VCaP (cell line): ENCODE data around the gene UGT3A1.

Experiments used
- H3K27ac ChIP-seq: fragments of 450-650 bp; 2 replicates; pipeline ENCODE4 v1.5.1; 2017
- TF ChIP-seq, protein P1 (sequence below): fragments of 450-650 bp; conservative IDR thresholded peaks from 2 replicates; pipeline ENCODE4 v1.5.1; 2017; ENCODE audit warnings: mild to moderate bottlenecking, moderate library complexity

The UGT3A1 gene

DNA sequence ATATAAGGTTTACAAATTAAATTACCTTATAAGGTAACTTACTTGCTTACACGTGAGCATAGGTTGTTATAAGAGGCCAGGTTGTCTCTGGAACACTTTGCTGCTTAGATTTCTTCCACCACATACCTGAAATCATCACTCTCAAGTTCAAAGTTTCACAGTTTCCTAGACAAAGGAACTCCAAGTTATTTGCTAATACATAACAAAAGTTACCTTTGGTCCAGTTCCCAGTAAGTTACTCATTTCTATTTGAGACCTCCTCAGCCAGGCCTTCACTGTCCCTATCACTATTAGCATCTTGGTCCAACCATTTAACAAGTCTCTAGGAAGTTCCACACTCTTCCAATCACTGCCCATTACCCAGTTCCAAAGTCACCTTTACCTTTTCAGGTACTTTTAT is 18.5 kb upstream of the UGT3A1 start:
- no peak overlapping the region for H3K27ac ChIP-seq
- TF ChIP-seq, protein P1, sequence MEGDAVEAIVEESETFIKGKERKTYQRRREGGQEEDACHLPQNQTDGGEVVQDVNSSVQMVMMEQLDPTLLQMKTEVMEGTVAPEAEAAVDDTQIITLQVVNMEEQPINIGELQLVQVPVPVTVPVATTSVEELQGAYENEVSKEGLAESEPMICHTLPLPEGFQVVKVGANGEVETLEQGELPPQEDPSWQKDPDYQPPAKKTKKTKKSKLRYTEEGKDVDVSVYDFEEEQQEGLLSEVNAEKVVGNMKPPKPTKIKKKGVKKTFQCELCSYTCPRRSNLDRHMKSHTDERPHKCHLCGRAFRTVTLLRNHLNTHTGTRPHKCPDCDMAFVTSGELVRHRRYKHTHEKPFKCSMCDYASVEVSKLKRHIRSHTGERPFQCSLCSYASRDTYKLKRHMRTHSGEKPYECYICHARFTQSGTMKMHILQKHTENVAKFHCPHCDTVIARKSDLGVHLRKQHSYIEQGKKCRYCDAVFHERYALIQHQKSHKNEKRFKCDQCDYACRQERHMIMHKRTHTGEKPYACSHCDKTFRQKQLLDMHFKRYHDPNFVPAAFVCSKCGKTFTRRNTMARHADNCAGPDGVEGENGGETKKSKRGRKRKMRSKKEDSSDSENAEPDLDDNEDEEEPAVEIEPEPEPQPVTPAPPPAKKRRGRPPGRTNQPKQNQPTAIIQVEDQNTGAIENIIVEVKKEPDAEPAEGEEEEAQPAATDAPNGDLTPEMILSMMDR: no peak

- TF ChIP-seq, protein P1: no peak
- H3K27ac ChIP-seq: no peak overlapping the region
Measured at GRCh38 chr5:36007366-36007765, 16.2 kb upstream of the UGT3A1 start.

DNA sequence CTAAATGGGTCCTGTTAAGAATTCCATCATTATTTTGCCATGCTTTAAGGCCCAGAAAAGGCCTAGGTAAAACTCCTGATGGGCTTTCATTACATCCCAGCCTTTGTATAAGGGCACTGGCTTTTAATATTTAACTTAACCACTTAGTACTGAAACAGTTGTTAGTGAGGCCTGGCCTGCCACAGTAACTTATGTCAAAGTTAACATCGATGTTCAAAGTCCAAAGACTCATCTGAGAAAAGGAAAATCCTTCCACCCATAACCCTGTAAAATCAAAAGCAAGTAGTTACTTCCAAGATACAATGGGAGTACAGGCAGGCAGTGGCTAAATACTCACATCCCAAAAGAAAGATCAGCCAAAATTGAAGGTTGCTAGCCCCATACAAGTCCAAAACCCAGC is 15.0 kb upstream of the UGT3A1 start:
- H3K27ac ChIP-seq: no peak overlapping the region
- TF ChIP-seq, protein P1: no peak

DNA sequence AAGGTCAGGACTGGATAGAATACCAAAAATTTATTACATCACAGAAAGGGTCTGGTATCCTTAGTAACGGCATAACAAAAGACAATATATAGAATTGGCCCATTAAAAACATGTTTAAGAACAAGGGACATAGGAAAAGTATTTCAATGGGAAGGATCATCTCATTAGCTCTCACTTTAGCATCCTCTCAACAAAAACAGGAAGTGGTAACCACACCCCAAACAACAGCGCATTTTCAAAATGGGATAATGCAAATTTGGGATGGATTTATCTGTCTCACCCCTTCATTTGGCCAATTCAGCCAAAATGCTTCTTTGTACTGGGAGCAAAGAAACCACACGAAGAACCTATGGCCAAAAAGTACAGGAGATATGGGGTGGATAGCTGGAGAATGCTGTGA is 9.8 kb upstream of the UGT3A1 start:
- TF ChIP-seq, protein P1: no peak

DNA sequence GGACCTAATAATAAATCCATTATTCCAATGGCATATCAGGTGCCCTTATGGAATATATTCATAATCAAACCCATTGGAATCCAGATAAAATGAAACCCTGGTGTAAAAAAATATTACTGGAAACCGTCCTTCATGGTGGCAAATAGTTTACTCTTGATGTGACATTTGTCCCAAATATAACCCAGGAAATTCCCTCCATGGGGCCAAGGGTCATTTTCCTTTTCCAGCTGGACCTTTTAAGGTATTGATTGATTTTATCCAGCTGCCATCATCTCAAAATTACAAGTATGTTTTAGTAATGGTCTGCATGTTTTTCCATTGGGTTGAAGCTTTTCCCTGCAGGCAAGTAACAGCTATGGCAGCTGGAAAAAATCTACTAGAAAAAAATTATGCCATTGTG is 8.4 kb upstream of the UGT3A1 start:
- TF ChIP-seq, protein P1: no peak

More for the DNA sequence above, 9.8 kb upstream of the UGT3A1 start:
- no peak overlapping the region for H3K27ac ChIP-seq

GRCh38 chr5:35996076-35996475 is 4.9 kb upstream of the UGT3A1 start:
- H3K27ac ChIP-seq: no peak overlapping the region
- TF ChIP-seq, protein P1: no peak

More for the DNA sequence above, 8.4 kb upstream of the UGT3A1 start:
- H3K27ac ChIP-seq: no peak overlapping the region

- TF ChIP-seq, protein P1: no peak
- H3K27ac ChIP-seq: no peak overlapping the region
Measured at GRCh38 chr5:35990520-35990919, 670 bp downstream of the UGT3A1 start.

- no peak overlapping the region for H3K27ac ChIP-seq
- TF ChIP-seq, protein P1: no peak
Measured at GRCh38 chr5:35988529-35988928, 2.7 kb downstream of the UGT3A1 start.
